Left lung (tissue), 10 donors: ENCODE results near the gene NXN. TPM values are rescaled to one million over a fixed set of nuclear protein-coding genes. Genes with fewer than 3 reads are reported as not detected.
"Not testable (repeated sequence)": the region's sequence is repeated elsewhere in the genome, so short reads cannot be mapped to it uniquely, and the experiment has no call there.

Source experiments
- ATAC-seq: fragments of 200-7000 bp; cut with Tn5 transposase; one replicate; pipeline ENCODE4 v1.9.1; 2020; ENCODE audit warnings: moderate library complexity
- DNase-seq, 4 donors: peaks; one replicate each; pipeline ENCODE4 v3.0.0-alpha.2; 2013 to 2020
- H3K27ac ChIP-seq, 2 donors: fragments of 200-600 bp; sonication (generic) in 1 of 2; one replicate each; pipeline versions ENCODE4 v1.5.0 to v1.8.0; 2020 to 2021
- H3K27me3 ChIP-seq, 2 donors: fragments of 200-600 bp; sonication (generic) in 1 of 2; one replicate each; pipeline versions ENCODE4 v1.5.0 to v1.8.0; 2020 to 2021
- H3K36me3 ChIP-seq, 2 donors: fragments of 200-600 bp; sonication (generic) in 1 of 2; one replicate each; pipeline versions ENCODE4 v1.5.0 to v1.8.0; 2020 to 2021
- H3K4me1 ChIP-seq, 2 donors: fragments of 200-600 bp; one replicate each; pipeline ENCODE4 v1.8.0; 2021
- H3K4me3 ChIP-seq, 2 donors: fragments of 200-600 bp; sonication (generic) in 1 of 2; one replicate each; pipeline versions ENCODE4 v1.5.0 to v1.8.0; 2020 to 2021; ENCODE audit warnings: mild to moderate bottlenecking in 1 of 2
- H3K9me3 ChIP-seq, 2 donors: fragments of 200-600 bp; sonication (generic) in 1 of 2; one replicate each; pipeline versions ENCODE4 v1.5.0 to v1.8.0; 2020 to 2021
- CTCF ChIP-seq, 2 donors: fragments of 200-600 bp; sonication (generic) in 1 of 2; IDR thresholded peaks; one replicate each; pipeline versions ENCODE4 v1.5.0 to v1.8.0; 2021; ENCODE audit warnings: antibody characterized with exemption in 2 of 2
- intact Hi-C, 2 donors: fragments of 100-400 bp; cut with DNase I; formaldehyde crosslinking; loops; one replicate each; pipeline versions ENCODE4 v1.11.2 to v1.14.2; 2022
- polyA plus RNA-seq, 6 donors: library from polyadenylated mRNA; unstranded; fragments of 120-200 nt; gene quantifications; one replicate each; pipeline ENCODE4 v1.2.1, GENCODE V29; 2013; ENCODE audit not compliant: insufficient read length in 6 of 6
- total RNA-seq, 2 donors: library from RNA; stranded (reverse); fragmentation: NEBNext Ultra II Directional; extraction: Animal tissue kit (Norgen Biotek cat#: 25700); gene quantifications; one replicate each; pipeline ENCODE4 v1.2.1, GENCODE V29; 2021
- donor health status: DM: no; HTN: yes; CAD: no.
- donor health status: DM: no; HTN: no; CAD: no.

NXN gene
- total and polyA plus RNA-seq, 8 donors = 33.8 to 59.1 (median 55.1) TPM

GRCh38 chr17:957856-958421, 21.6 kb downstream of the NXN start:
- intact Hi-C loops = no loop called here
- Histone ChIP-seq H3K9me3 (no peaks in the 10 kb centered on the region), H3K27me3 (no peaks in the 10 kb centered on the region), H3K27ac (no peak overlapping the region), H3K4me1 (peaks cover 0 to 6% of the 10 kb centered on the region in 2 donors), H3K36me3 (no peaks in the 10 kb centered on the region), H3K4me3 (no peak overlapping the region)
- DNase-seq = no peak
- no peak for TF ChIP-seq CTCF (IDR thresholded peaks at IDR 0.05)
- no peak for ATAC-seq

- Histone ChIP-seq H3K9me3 (no peaks in the 10 kb centered on the region), H3K27me3 (peaks cover 0 to under 1% of the 10 kb centered on the region in 2 donors), H3K4me3 (no peak overlapping the region), H3K4me1 (peaks cover 0 to 7% of the 10 kb centered on the region in 2 donors), H3K27ac (no peak overlapping the region), H3K36me3 (no peaks in the 10 kb centered on the region)
- no peak for ATAC-seq
- DNase-seq = no peak
- TF ChIP-seq CTCF (IDR thresholded peaks at IDR 0.05) = no peak
- intact Hi-C loops = no loop called here
Measured at GRCh38 chr17:956905-957304, 22.7 kb downstream of the NXN start.

DNA sequence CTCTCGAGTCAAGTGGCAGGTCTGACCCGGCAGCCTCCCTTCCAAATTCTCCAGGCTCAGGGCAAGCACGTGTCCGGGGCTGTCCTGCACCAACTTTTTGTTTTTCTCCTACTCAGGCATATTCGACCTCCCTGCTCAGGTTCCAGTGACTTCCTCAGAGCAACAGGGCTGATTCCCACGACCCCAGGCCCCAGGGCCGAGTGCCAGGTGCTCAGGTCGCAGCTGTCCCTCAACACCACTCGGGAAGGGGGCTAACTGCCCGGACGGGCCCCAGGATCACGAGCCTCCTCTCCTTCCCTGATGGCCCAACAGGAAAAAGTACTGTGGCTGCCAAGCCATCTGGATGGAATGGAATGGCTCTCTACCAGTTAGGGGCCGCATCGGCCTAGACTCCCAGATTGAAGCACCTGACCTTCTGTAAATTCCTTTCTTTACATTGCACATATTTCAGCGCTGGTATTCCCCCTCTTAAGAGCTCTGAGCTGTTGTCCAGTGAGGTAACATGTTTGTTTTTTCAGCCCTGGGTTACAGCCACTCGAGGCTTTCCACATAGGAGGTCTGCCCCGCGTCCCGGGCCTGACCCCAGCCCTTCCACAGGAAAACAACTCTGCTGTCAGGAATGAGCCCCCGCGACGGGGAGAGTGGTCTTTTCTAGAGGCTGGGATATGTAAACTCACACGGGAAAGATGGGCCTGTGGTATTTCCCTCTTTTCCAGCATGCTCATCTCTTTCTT, 25.0 kb downstream of the NXN start:
- peak overlapping the region; percentile 45 to 67 for H3K27ac ChIP-seq
- no peak for TF ChIP-seq CTCF (IDR thresholded peaks at IDR 0.05)
- H3K36me3 ChIP-seq = no peaks in the 10 kb centered on the region
- intact Hi-C loops = no loop called here
- DNase-seq (peak in 2 of 4 donors; percentile 60 to 78), ATAC-seq (peak; percentile 79)
- peaks cover 0 to 16% of the 10 kb centered on the region in 2 donors for H3K27me3 ChIP-seq
- H3K4me3 ChIP-seq = no peak overlapping the region
- peaks cover 0 to 12% of the 10 kb centered on the region in 2 donors for H3K4me1 ChIP-seq
- no peaks in the 10 kb centered on the region for H3K9me3 ChIP-seq

- intact Hi-C loops = no loop called here
- TF ChIP-seq CTCF (IDR thresholded peaks at IDR 0.05) = no peak
- H3K9me3 ChIP-seq = no peaks in the 10 kb centered on the region
- H3K36me3 ChIP-seq = no peaks in the 10 kb centered on the region
- peaks cover 0 to 16% of the 10 kb centered on the region in 2 donors for H3K27me3 ChIP-seq
- DNase-seq (no peak), ATAC-seq (no peak)
- no peak overlapping the region for H3K4me3 ChIP-seq
- H3K27ac ChIP-seq = peak overlapping the region in 1 of 2 donors; percentile 45
- H3K4me1 ChIP-seq = peaks cover 0 to 12% of the 10 kb centered on the region in 2 donors
Measured at GRCh38 chr17:953767-954166, 25.8 kb downstream of the NXN start.

DNA sequence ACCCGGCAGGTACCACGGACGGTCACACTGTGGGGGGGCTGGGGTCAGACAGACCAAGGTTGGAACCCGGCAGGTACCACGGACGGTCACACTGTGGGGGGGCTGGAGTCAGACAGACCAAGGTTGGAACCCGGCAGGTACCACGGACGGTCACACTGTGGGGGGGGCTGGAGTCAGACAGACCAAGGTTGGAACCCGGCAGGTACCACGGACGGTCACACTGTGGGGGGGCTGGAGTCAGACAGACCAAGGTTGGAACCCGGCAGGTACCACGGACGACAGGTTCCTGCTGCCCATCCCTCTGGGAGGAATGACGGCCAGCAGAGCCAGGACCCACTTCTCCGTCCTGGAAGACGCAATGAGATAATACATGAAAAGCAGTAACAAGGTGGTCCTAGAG, 27.0 kb downstream of the NXN start:
- H3K9me3 ChIP-seq, intact Hi-C loops, DNase-seq, H3K27ac ChIP-seq, ATAC-seq, H3K36me3 ChIP-seq, H3K4me3 ChIP-seq: not testable (repeated sequence)
- Histone ChIP-seq H3K27me3 (peaks cover 0 to 16% of the 10 kb centered on the region in 2 donors), H3K4me1 (peaks cover 0 to 12% of the 10 kb centered on the region in 2 donors)
